ENCODE results near the gene TMTC2. TPM values are rescaled to one million over a fixed set of nuclear protein-coding genes. Genes with fewer than 3 reads are reported as not detected.

TMTC2 gene
- total RNA-seq, 1 donor from 2014 or later, result 31.4 TPM

DNA sequence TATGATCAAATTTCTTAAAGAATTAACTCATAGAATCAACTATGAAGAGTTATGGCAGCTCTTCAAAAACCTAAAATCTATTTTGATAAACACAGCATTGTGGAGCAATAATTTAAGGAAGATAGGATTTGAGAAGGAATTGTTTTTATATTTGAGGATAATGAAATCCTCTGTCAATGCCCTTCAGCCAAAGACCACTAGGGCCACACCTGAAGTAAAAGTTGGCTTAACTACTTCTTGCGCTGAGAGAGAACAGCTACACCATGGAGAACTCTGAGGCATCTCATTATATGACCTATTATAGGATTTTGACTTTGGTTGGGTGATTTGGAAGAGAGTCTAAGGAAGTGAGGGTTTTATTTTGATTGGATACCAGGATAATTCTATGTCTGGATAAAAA, 237.2 kb downstream of the TMTC2 start:
- Histone ChIP-seq H3K4me3 (no peak overlapping the region), H3K27ac (no peak overlapping the region), H3K36me3 (no peaks in the 10 kb centered on the region), H3K9me3 (no peaks in the 10 kb centered on the region), H3K27me3 (ENCODE audit: low read depth) (no peaks in the 10 kb centered on the region), H3K4me1 (no peaks in the 10 kb centered on the region)
- intact Hi-C loops (cut with DNase I), result no loop called here
- DNase-seq, result no peak
- TF ChIP-seq, protein P1, sequence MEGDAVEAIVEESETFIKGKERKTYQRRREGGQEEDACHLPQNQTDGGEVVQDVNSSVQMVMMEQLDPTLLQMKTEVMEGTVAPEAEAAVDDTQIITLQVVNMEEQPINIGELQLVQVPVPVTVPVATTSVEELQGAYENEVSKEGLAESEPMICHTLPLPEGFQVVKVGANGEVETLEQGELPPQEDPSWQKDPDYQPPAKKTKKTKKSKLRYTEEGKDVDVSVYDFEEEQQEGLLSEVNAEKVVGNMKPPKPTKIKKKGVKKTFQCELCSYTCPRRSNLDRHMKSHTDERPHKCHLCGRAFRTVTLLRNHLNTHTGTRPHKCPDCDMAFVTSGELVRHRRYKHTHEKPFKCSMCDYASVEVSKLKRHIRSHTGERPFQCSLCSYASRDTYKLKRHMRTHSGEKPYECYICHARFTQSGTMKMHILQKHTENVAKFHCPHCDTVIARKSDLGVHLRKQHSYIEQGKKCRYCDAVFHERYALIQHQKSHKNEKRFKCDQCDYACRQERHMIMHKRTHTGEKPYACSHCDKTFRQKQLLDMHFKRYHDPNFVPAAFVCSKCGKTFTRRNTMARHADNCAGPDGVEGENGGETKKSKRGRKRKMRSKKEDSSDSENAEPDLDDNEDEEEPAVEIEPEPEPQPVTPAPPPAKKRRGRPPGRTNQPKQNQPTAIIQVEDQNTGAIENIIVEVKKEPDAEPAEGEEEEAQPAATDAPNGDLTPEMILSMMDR (IDR thresholded peaks at IDR 0.05), result no peak
- ATAC-seq, result no peak

DNA sequence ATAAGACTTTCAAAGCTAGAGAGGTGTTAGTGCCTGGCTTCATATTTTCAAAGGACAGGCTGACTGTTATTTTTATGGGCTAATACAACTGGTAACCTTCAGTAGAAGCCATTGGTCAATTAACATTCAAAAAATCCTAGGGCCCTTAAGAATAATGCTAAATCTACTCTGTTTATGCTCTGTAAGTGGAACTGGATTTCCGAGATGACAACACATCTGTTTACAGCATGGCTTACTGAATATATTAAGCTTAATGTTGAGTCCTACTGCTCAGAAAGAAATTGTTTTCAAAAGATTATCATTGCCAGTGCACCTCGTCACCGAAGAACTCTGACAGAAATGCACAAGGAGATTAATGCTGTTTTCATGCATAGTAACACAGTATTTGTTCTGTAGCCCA, 239.9 kb downstream of the TMTC2 start:
- no peak for ATAC-seq
- H3K4me3 ChIP-seq, result no peak overlapping the region
- TF ChIP-seq, protein P1 (IDR thresholded peaks at IDR 0.05), result no peak

DNA sequence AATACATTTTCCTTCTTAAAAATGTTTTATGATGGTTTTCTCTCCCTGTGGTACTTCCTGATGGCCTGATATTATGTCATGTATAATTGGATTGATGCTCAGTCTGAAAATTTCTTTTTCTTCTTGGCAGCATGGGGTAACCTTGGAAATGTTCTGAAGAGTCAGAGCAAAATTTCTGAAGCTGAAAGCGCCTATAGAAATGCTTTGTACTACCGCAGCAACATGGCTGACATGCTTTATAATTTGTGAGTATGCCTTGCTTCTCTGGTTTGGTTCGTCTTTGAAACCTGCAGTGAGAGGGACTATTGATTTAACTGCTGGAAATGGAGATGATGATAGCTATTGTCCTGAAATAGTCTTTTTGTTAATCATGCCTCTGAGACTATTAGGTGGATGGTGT, 243.6 kb downstream of the TMTC2 start:
- intact Hi-C loops (cut with DNase I), result no loop called here
- Histone ChIP-seq H3K4me1 (no peaks in the 10 kb centered on the region), H3K9me3 (no peaks in the 10 kb centered on the region), H3K27me3 (ENCODE audit: low read depth) (no peaks in the 10 kb centered on the region), H3K36me3 (no peaks in the 10 kb centered on the region), H3K4me3 (no peak overlapping the region), H3K27ac (no peak overlapping the region)
- DNase-seq, result no peak
- TF ChIP-seq, protein P1 (IDR thresholded peaks at IDR 0.05), result no peak
- no peak for ATAC-seq

More for the DNA sequence above, 239.9 kb downstream of the TMTC2 start:
- Histone ChIP-seq H3K36me3 (no peaks in the 10 kb centered on the region), H3K9me3 (no peaks in the 10 kb centered on the region), H3K4me1 (no peaks in the 10 kb centered on the region), H3K27me3 (ENCODE audit: low read depth) (no peaks in the 10 kb centered on the region), H3K27ac (no peak overlapping the region)
- intact Hi-C loops (cut with DNase I), result no loop called here
- DNase-seq, result no peak

DNA sequence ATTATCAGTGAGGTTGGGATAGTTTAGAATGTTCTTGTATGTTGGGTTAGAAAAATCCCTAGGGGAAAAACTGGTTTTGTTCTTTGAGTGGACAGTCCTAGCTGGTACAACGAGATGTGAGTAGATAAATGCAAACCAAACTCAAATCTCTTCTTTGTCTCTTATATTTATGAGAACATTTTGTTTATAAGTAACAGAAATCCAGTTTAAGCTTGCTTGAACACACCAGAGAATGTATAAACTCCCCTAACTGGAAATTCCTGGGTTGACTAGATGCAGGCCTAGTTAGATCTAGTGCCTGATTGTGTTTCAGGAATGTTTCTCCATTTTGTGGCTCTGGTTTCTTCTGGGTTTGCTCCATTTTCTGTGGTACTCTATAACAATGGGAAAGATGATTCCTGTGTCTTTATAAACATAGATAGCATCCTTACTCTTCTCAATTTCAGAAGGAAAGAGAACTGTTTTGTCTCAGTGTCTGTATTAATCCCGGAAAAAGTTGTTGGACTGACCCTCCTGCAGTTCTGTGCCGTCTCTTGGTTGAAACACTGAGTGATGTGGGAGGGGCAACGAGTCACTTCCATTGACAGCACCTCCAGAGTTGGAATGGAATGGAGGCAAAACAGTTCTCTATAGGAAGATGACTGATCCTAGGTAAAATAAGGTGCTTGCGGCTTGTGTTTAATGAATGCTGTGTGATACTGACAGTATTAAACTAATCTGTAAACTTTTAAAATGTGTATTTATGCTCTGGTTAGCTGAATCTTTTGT, 244.8 kb downstream of the TMTC2 start:
- Histone ChIP-seq H3K27me3 (ENCODE audit: low read depth) (no peaks in the 10 kb centered on the region), H3K36me3 (no peaks in the 10 kb centered on the region), H3K9me3 (no peaks in the 10 kb centered on the region), H3K4me3 (no peak overlapping the region), H3K27ac (no peak overlapping the region), H3K4me1 (no peaks in the 10 kb centered on the region)
- no peak for ATAC-seq
- no peak for DNase-seq
- intact Hi-C loops (cut with DNase I), result no loop called here
- TF ChIP-seq, protein P1 (IDR thresholded peaks at IDR 0.05), result no peak

DNA sequence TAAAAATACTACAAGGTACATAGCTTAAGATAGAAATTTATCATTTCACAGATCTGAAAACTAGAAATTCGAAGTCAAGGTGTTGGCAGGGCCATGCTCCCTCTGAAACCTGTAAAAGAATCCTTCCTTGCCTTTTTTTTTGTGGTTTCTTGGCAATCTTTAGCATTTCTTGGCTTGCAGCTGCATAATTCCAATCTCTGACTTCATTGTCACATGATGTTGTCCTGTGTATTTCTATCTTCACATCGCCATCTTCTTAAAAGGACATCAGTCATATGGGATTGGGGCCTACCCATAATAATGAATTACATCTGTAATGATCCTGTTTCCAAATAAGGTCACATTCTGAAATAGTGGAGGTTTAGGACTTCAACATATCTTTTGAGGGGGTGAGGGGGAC, 250.4 kb downstream of the TMTC2 start:
- ATAC-seq (no peak), DNase-seq (no peak)
- Histone ChIP-seq H3K27ac (no peak overlapping the region), H3K36me3 (no peaks in the 10 kb centered on the region), H3K4me1 (no peaks in the 10 kb centered on the region), H3K9me3 (no peaks in the 10 kb centered on the region), H3K4me3 (no peak overlapping the region), H3K27me3 (ENCODE audit: low read depth) (no peaks in the 10 kb centered on the region)
- intact Hi-C loops (cut with DNase I), result no loop called here
- TF ChIP-seq, protein P1 (IDR thresholded peaks at IDR 0.05), result no peak

Measured in lower lobe of right lung (tissue), 2 donors.